Left ventricle myocardium inferior (tissue), 1 donor: Measurements from ENCODE around the gene TBX4. TPM values are rescaled to one million over a fixed set of nuclear protein-coding genes. Genes with fewer than 3 reads are reported as not detected.

Experiments
- DNase-seq: peaks from one replicate; pipeline ENCODE4 v3.0.0-alpha.2; 2020
- H3K27ac ChIP-seq: fragments of 200-600 bp; replicated peaks from 2 replicates; pipeline ENCODE4 v1.8.0; 2021
- H3K27me3 ChIP-seq: fragments of 200-600 bp; 2 replicates; pipeline ENCODE4 v1.8.0; 2021; ENCODE audit warnings: low read depth
- H3K36me3 ChIP-seq: fragments of 200-600 bp; 2 replicates; pipeline ENCODE4 v1.8.0; 2021
- H3K4me1 ChIP-seq: fragments of 200-600 bp; 2 replicates; pipeline ENCODE4 v1.8.0; 2021
- H3K4me3 ChIP-seq: fragments of 200-600 bp; 2 replicates; pipeline ENCODE4 v1.8.0; 2021; ENCODE audit warnings: mild to moderate bottlenecking, moderate library complexity
- H3K9me3 ChIP-seq: fragments of 200-600 bp; replicated peaks from 2 replicates; pipeline ENCODE4 v1.8.0; 2021
- CTCF ChIP-seq: fragments of 200-600 bp; IDR thresholded peaks from 2 replicates; pipeline ENCODE4 v1.8.0; 2021; ENCODE audit warnings: antibody characterized with exemption, mild to moderate bottlenecking, borderline replicate concordance
- intact Hi-C: fragments of 100-400 bp; cut with micrococcal nuclease; formaldehyde crosslinking; loops from one replicate; pipeline ENCODE4 v1.11.0; 2022
- total RNA-seq: library from RNA; stranded (reverse); fragmentation: NEBNext Ultra II Directional; extraction: Animal tissue kit (Norgen Biotek cat#: 25700); gene quantifications from one replicate; pipeline ENCODE4 v1.2.1, GENCODE V29; 2021
- donor health status: DM: no; HTN: yes; CAD: no; lungs with severe emphysema.

Gene TBX4
- total RNA-seq, 1 donor from 2014 or later: not detected

- Histone ChIP-seq H3K4me3 (no peak overlapping the region), H3K36me3 (no peaks in the 10 kb centered on the region), H3K9me3 (no peaks in the 10 kb centered on the region), H3K27me3 (peaks cover 52% of the 10 kb centered on the region), H3K27ac (no peak overlapping the region), H3K4me1 (no peaks in the 10 kb centered on the region)
- TF ChIP-seq CTCF: no peak
- intact Hi-C loops: no loop called here
- DNase-seq: no peak
Observed at GRCh38 chr17:61484174-61484573, 32.0 kb downstream of the TBX4 start.

- H3K4me1 ChIP-seq: no peaks in the 10 kb centered on the region
- TF ChIP-seq CTCF: no peak
- H3K27me3 ChIP-seq: peaks cover 41% of the 10 kb centered on the region
- no peaks in the 10 kb centered on the region for H3K9me3 ChIP-seq
- intact Hi-C loops: no loop called here
- H3K36me3 ChIP-seq: no peaks in the 10 kb centered on the region
- no peak overlapping the region for H3K27ac ChIP-seq
- no peak overlapping the region for H3K4me3 ChIP-seq
- no peak for DNase-seq
Observed at GRCh38 chr17:61485067-61485775, 33.0 kb downstream of the TBX4 start.

GRCh38 chr17:61486135-61487120 is 34.2 kb downstream of the TBX4 start:
- H3K9me3 ChIP-seq: no peaks in the 10 kb centered on the region
- no peaks in the 10 kb centered on the region for H3K4me1 ChIP-seq
- DNase-seq: no peak
- H3K27me3 ChIP-seq: peaks cover 37% of the 10 kb centered on the region
- TF ChIP-seq CTCF: no peak
- H3K4me3 ChIP-seq: no peak overlapping the region
- no peaks in the 10 kb centered on the region for H3K36me3 ChIP-seq
- no peak overlapping the region for H3K27ac ChIP-seq
- intact Hi-C loops: no loop called here

- H3K27me3 ChIP-seq: peaks cover 37% of the 10 kb centered on the region
- no peaks in the 10 kb centered on the region for H3K36me3 ChIP-seq
- H3K9me3 ChIP-seq: no peaks in the 10 kb centered on the region
- TF ChIP-seq CTCF: no peak
- DNase-seq: no peak
- intact Hi-C loops: no loop called here
- H3K27ac ChIP-seq: no peak overlapping the region
- no peaks in the 10 kb centered on the region for H3K4me1 ChIP-seq
- H3K4me3 ChIP-seq: no peak overlapping the region
Observed at GRCh38 chr17:61487161-61487988, 35.2 kb downstream of the TBX4 start.

GRCh38 chr17:61487989-61488595 is 35.9 kb downstream of the TBX4 start:
- intact Hi-C loops: no loop called here
- Histone ChIP-seq H3K27me3 (peaks cover 37% of the 10 kb centered on the region), H3K4me1 (no peaks in the 10 kb centered on the region), H3K9me3 (no peaks in the 10 kb centered on the region), H3K27ac (no peak overlapping the region), H3K4me3 (no peak overlapping the region), H3K36me3 (no peaks in the 10 kb centered on the region)
- no peak for TF ChIP-seq CTCF
- no peak for DNase-seq
